Cardiac fibroblast (primary cell): ENCODE measurements around the gene ADCY5.

ENCODE experiments used
- DNase-seq, 2 donors: peaks; one replicate each; pipeline versions ENCODE4 v3.0.0 to v3.0.0-alpha.2; 2010; ENCODE audit warnings: low read depth in 2 of 2
- H3K4me3 ChIP-seq, 2 donors: replicated peaks in 1 of 2; 1 replicate in 1 of 2; 2 replicates in 1 of 2; pipeline ENCODE4 v1.5.1; 2011; ENCODE audit warnings: low read depth in 2 of 2, low read length in 2 of 2, mild to moderate bottlenecking in 2 of 2, moderate library complexity in 1 of 2
- CTCF ChIP-seq: IDR thresholded peaks from one replicate; pipeline ENCODE4 v1.5.1; 2011; ENCODE audit warnings: low read depth, mild to moderate bottlenecking, low read length, inconsistent platforms

ADCY5 gene

GRCh38 chr3:123287051-123287961, 161.6 kb downstream of the ADCY5 start:
- H3K4me3 ChIP-seq: no peak overlapping the region
- DNase-seq: no peak
- no peak for TF ChIP-seq CTCF

- DNase-seq: peak; percentile 77 to 78
- H3K4me3 ChIP-seq: no peak overlapping the region
- peak; percentile 97 for TF ChIP-seq CTCF
Observed at GRCh38 chr3:123286308-123287023, 162.4 kb downstream of the ADCY5 start.

- no peak for TF ChIP-seq CTCF
- H3K4me3 ChIP-seq: no peak overlapping the region
- no peak for DNase-seq
Observed at GRCh38 chr3:123285931-123286307, 163.0 kb downstream of the ADCY5 start.

- TF ChIP-seq CTCF: no peak
- no peak for DNase-seq
- H3K4me3 ChIP-seq: no peak overlapping the region
Observed at GRCh38 chr3:123285479-123285878, 163.4 kb downstream of the ADCY5 start.

- no peak overlapping the region for H3K4me3 ChIP-seq
- no peak for DNase-seq
- no peak for TF ChIP-seq CTCF
Observed at GRCh38 chr3:123285066-123285465, 163.8 kb downstream of the ADCY5 start.

GRCh38 chr3:123284399-123285010, 164.4 kb downstream of the ADCY5 start:
- no peak for DNase-seq
- TF ChIP-seq CTCF: no peak

More at GRCh38 chr3:123284399-123285010, 164.4 kb downstream of the ADCY5 start:
- H3K4me3 ChIP-seq: no peak overlapping the region
